ENCODE results near the gene DOCK1.

DNA sequence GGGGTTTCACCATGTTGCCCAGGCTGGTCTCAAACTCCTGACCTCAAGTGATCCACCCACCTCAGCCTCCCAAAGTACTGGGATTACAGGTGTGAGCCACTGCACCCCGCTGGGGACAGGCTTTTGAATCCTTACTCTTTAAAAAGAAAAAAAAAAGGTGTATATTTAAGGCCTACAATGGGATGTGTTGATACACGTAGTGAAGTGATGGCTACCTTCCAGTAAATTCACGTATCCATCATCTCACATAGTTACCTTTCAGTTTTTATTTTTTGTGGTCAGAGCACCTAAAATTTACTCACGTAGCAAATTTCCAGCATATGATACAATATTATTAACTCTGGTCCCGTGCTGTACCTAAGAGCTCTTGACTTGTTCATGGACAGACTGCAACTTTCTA is 410.7 kb downstream of the DOCK1 start:
- TF ChIP-seq, protein P1, sequence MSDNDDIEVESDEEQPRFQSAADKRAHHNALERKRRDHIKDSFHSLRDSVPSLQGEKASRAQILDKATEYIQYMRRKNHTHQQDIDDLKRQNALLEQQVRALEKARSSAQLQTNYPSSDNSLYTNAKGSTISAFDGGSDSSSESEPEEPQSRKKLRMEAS (IDR thresholded peaks at IDR 0.05; ENCODE audit: low read depth, low read length): no peak
- TF ChIP-seq, protein P2, sequence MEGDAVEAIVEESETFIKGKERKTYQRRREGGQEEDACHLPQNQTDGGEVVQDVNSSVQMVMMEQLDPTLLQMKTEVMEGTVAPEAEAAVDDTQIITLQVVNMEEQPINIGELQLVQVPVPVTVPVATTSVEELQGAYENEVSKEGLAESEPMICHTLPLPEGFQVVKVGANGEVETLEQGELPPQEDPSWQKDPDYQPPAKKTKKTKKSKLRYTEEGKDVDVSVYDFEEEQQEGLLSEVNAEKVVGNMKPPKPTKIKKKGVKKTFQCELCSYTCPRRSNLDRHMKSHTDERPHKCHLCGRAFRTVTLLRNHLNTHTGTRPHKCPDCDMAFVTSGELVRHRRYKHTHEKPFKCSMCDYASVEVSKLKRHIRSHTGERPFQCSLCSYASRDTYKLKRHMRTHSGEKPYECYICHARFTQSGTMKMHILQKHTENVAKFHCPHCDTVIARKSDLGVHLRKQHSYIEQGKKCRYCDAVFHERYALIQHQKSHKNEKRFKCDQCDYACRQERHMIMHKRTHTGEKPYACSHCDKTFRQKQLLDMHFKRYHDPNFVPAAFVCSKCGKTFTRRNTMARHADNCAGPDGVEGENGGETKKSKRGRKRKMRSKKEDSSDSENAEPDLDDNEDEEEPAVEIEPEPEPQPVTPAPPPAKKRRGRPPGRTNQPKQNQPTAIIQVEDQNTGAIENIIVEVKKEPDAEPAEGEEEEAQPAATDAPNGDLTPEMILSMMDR (IDR thresholded peaks at IDR 0.05; ENCODE audit: low read depth, low read length): no peak
- no peak for TF ChIP-seq POLR2A (IDR thresholded peaks at IDR 0.05; ENCODE audit: extremely low read depth, insufficient read length)

Data from NB4 (cell line).